B cell (primary cell): ENCODE data around the gene ZNF362. TPM values are rescaled to one million over a fixed set of nuclear protein-coding genes. Genes with fewer than 3 reads are reported as not detected.

Source experiments
- ATAC-seq: fragments of 200-7000 bp; cut with Tn5 transposase; one replicate; pipeline ENCODE4 v1.10.0; 2021; ENCODE audit warnings: low read depth, mild to moderate bottlenecking, moderate number of reproducible peaks, moderate library complexity
- CTCF ChIA-PET: fragments of 350-600 bp; sonication (Branson Sonifier 250); formaldehyde crosslinking; loops from one replicate; lab custom pipeline; 2021; ENCODE audit warnings: antibody characterized with exemption, inconsistent platforms; lab: Charles Lee
- POLR2A ChIA-PET: fragments of 350-600 bp; sonication (Branson Sonifier 250); formaldehyde crosslinking; loops from one replicate; lab custom pipeline; 2021; ENCODE audit warnings: antibody characterized with exemption; lab: Charles Lee
- DNase-seq: peaks from one replicate; pipeline ENCODE4 v3.0.0; 2013
- H2AFZ ChIP-seq: 2 replicates; pipeline ENCODE4 v1.6.1; 2012; ENCODE audit warnings: mild to moderate bottlenecking, low read depth, low read length; ENCODE audit not compliant: insufficient read depth, poor library complexity, severe bottlenecking
- H3K27ac ChIP-seq, 2 donors: 1 replicate in 1 of 2; 2 replicates in 1 of 2; pipeline ENCODE4 v1.5.1; 2012 to 2013; ENCODE audit warnings: low read length in 2 of 2, mild to moderate bottlenecking in 2 of 2, moderate library complexity in 1 of 2
- H3K27me3 ChIP-seq, 4 experiments: fragments of 200-600 bp in 1 of 4; sonication (generic) in 1 of 4; replicated peaks in 1 of 4; 1 replicate in 2 of 4; 2 replicates in 2 of 4; pipeline versions ENCODE4 v1.6.1 to v1.7.0; 2013 to 2016; ENCODE audit warnings: low read length in 3 of 4, mild to moderate bottlenecking in 2 of 4, mixed read lengths in 1 of 4, moderate library complexity in 1 of 4; ENCODE audit not compliant: insufficient read depth in 4 of 4, control insufficient read depth in 3 of 4; ENCODE audit errors: control extremely low read depth in 1 of 4
- H3K36me3 ChIP-seq, 2 experiments: replicated peaks in 1 of 2; 1 replicate in 1 of 2; 2 replicates in 1 of 2; pipeline versions ENCODE4 v1.6.1 to v1.7.1; 2013; ENCODE audit warnings: low read length in 1 of 2; ENCODE audit not compliant: insufficient read depth in 2 of 2, control insufficient read depth in 1 of 2; ENCODE audit errors: control extremely low read depth in 1 of 2, extremely low read depth in 1 of 2
- H3K4me1 ChIP-seq, 2 donors: fragments of 200-600 bp in 1 of 2; sonication (generic) in 1 of 2; 1 replicate in 1 of 2; 2 replicates in 1 of 2; pipeline versions ENCODE4 v1.5.1 to v1.6.1; 2013 to 2017; ENCODE audit warnings: low read length in 2 of 2; ENCODE audit not compliant: control insufficient read depth in 2 of 2, insufficient read depth in 2 of 2
- H3K4me2 ChIP-seq: replicated peaks from 2 replicates; pipeline ENCODE3; 2012; ENCODE audit warnings: mild to moderate bottlenecking, low read depth, low read length; ENCODE audit not compliant: poor library complexity, severe bottlenecking
- H3K4me3 ChIP-seq, 5 experiments: fragments of 200-600 bp in 1 of 5; sonication (generic) in 1 of 5; 1 replicate in 3 of 5; 2 replicates in 2 of 5; pipeline versions ENCODE4 v1.5.1 to v1.7.0; 2011 to 2016; ENCODE audit warnings: low read length in 4 of 5, mild to moderate bottlenecking in 4 of 5, low read depth in 2 of 5, control low read depth in 1 of 5, moderate library complexity in 1 of 5; ENCODE audit not compliant: insufficient read depth in 1 of 5; ENCODE audit errors: control extremely low read depth in 1 of 5, extremely low read depth in 1 of 5
- H3K79me2 ChIP-seq: fragments of 200-600 bp; sonication (generic); one replicate; pipeline ENCODE4 v1.6.0; 2016; ENCODE audit warnings: low read length; ENCODE audit not compliant: control insufficient read depth, insufficient read depth
- H3K9ac ChIP-seq: fragments of 200-600 bp; sonication (generic); 2 replicates; pipeline ENCODE4 v1.6.1; 2017; ENCODE audit warnings: mild to moderate bottlenecking, low read length, moderate library complexity
- H3K9me3 ChIP-seq, 3 donors: one replicate each; pipeline versions ENCODE4 v1.6.1 to v1.7.1; 2013; ENCODE audit warnings: low read length in 2 of 3; ENCODE audit not compliant: control insufficient read depth in 2 of 3, insufficient read depth in 1 of 3; ENCODE audit errors: control extremely low read depth in 1 of 3
- H4K20me1 ChIP-seq: 2 replicates; pipeline ENCODE4 v1.6.0; 2012; ENCODE audit warnings: mild to moderate bottlenecking, low read length; ENCODE audit not compliant: insufficient read depth, control insufficient read depth, poor library complexity, severe bottlenecking
- H3K27ac Mint-ChIP-seq: one replicate; pipeline ENCODE4 v1.8.0; 2021; ENCODE audit warnings: mixed read lengths
- H3K27me3 Mint-ChIP-seq: one replicate; pipeline ENCODE4 v1.8.0; 2021; ENCODE audit warnings: mixed read lengths
- H3K4me1 Mint-ChIP-seq: one replicate; pipeline ENCODE4 v1.8.0; 2021; ENCODE audit warnings: mixed read lengths
- H3K4me3 Mint-ChIP-seq: one replicate; pipeline ENCODE4 v1.8.0; 2021; ENCODE audit warnings: mixed read lengths
- H3K9me3 Mint-ChIP-seq: one replicate; pipeline ENCODE4 v1.8.0; 2022; ENCODE audit warnings: mixed read lengths; ENCODE audit not compliant: insufficient read depth
- CTCF ChIP-seq: fragments of 200-600 bp; IDR thresholded peaks from one replicate; pipeline ENCODE4 v1.8.0; 2022; ENCODE audit warnings: antibody characterized with exemption, mild to moderate bottlenecking
- EZH2 ChIP-seq: IDR thresholded peaks from 2 replicates; pipeline ENCODE4 v1.6.1; 2012; ENCODE audit warnings: borderline replicate concordance, low read depth, mild to moderate bottlenecking, moderate library complexity, low read length; ENCODE audit not compliant: insufficient read depth, poor library complexity, severe bottlenecking
- WGBS: methylation state at CpG from one replicate; pipeline ENCODE4 v1.1.5; 2013; ENCODE audit warnings: missing lambda C conversion rate; ENCODE audit not compliant: insufficient coverage; 5-methylcytosine and 5-hydroxymethylcytosine counted together
- intact Hi-C: fragments of 100-400 bp; cut with micrococcal nuclease; formaldehyde crosslinking; loops from one replicate; pipeline ENCODE4 v1.10.0; 2022
- polyA plus RNA-seq: library from polyadenylated mRNA; depleted of rRNA; stranded (reverse); fragments of >200 nt; gene quantifications from 2 replicates; pipeline ENCODE4 v1.2.3, GENCODE V29; 2012
- total RNA-seq, 2 donors: library from RNA; stranded (reverse); fragments of 120-200 nt in 1 of 2; gene quantifications; 1 replicate in 1 of 2; 2 replicates in 1 of 2; pipeline versions ENCODE4 v1.2.3 to v1.2.4, GENCODE V29; 2013 to 2022

The ZNF362 gene
- total and polyA plus RNA-seq, 2 donors (not counting 1 experiment from before 2014, with no cell fraction given): 14.0 to 20.4 TPM

- Histone ChIP-seq H4K20me1 (peaks cover 68% of the 10 kb centered on the region), H3K27ac (no peak overlapping the region), H3K4me1 (peaks cover 20 to 25% of the 10 kb centered on the region in 2 donors), H3K4me3 (no peak overlapping the region), H3K9ac (no peak overlapping the region), H3K27me3 (no peaks in the 10 kb centered on the region), H3K79me2 (peaks cover 77% of the 10 kb centered on the region), H2AFZ (no peak overlapping the region), H3K9me3 (no peaks in the 10 kb centered on the region), H3K4me2 (no peak overlapping the region), H3K36me3 (peaks cover 0 to 9% of the 10 kb centered on the region in 2 experiments)
- Mint-ChIP-seq H3K4me1 (peaks cover 39% of the 10 kb centered on the region), H3K4me3 (no peak overlapping the region), H3K27me3 (no peaks in the 10 kb centered on the region), H3K9me3 (no peaks in the 10 kb centered on the region), H3K27ac (no peak overlapping the region)
- ATAC-seq (no peak), DNase-seq (no peak)
- TF ChIP-seq CTCF: no peak
- no peak for TF ChIP-seq EZH2
- CTCF ChIA-PET: no interaction called here
- 83% methylated on average over 3 of the region's 3 CpGs for WGBS
- intact Hi-C loops: loop anchor here (5.0 kb wide), 2 partner anchors 78 to 133 kb away; partner anchors contain the start of gene TRIM62
- POLR2A ChIA-PET: no interaction called here
Measured at GRCh38 chr1:33259879-33260278, 3.6 kb downstream of the ZNF362 start.

DNA sequence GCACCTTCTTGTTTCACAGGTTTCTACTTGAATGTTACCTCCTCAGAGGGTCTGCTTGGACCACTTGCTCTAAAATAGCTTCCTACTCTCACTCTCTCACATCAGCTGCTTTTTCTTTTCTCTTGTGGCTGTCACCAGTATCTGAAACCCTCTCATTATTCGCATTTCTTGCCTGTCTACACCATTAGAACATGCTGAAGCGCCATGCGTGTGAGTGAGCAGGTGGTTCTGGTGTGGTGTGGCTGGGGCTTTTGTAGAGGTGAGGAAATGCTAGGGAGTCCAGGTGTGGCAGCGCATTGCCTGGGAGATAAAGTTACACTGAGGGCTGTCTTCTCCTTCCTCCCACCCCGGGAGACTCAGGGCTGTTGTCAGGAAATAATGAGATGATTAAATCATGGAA lies 4.1 kb downstream of the ZNF362 start:
- Histone ChIP-seq H3K79me2 (peaks cover 83% of the 10 kb centered on the region), H3K4me3 (no peak overlapping the region), H3K4me1 (peaks cover 20 to 21% of the 10 kb centered on the region in 2 donors), H3K36me3 (peaks cover 0 to 9% of the 10 kb centered on the region in 2 experiments), H4K20me1 (peaks cover 73% of the 10 kb centered on the region), H3K27ac (no peak overlapping the region), H3K4me2 (no peak overlapping the region), H3K9ac (no peak overlapping the region), H2AFZ (no peak overlapping the region), H3K9me3 (no peaks in the 10 kb centered on the region), H3K27me3 (no peaks in the 10 kb centered on the region)
- intact Hi-C loops: no loop called here
- no peak for TF ChIP-seq CTCF
- no peak for TF ChIP-seq EZH2
- H3K4me1 Mint-ChIP-seq: peaks cover 35% of the 10 kb centered on the region
- H3K27me3 Mint-ChIP-seq: no peaks in the 10 kb centered on the region
- no peak for DNase-seq
- no peak overlapping the region for H3K4me3 Mint-ChIP-seq
- POLR2A ChIA-PET: no interaction called here
- CTCF ChIA-PET: interaction anchor here (0.6 kb wide), 1 partner anchor 732 kb away, joined by 3 read pairs; no protein-coding TSS in a partner anchor
- no peak overlapping the region for H3K27ac Mint-ChIP-seq
- no peaks in the 10 kb centered on the region for H3K9me3 Mint-ChIP-seq
- no peak for ATAC-seq
- WGBS: no CpG with 5 or more reads among the region's 5 CpGs
